ENCODE results near the gene CACNA1G. TPM values are rescaled to one million over a fixed set of nuclear protein-coding genes. Genes with fewer than 3 reads are reported as not detected.

CACNA1G gene
- total and polyA plus RNA-seq, 2 donors (not counting 3 experiments of a cell fraction or from before 2014, with no cell fraction given), result not detected

- dilution Hi-C loops (cut with MboI; ENCODE audit: extremely low pct_ligation_motif_present, low sequenced_read_pairs), result no loop called here
- intact Hi-C loops (cut with micrococcal nuclease), result no loop called here
These were observed 97.1 kb downstream of the CACNA1G start for GRCh38 chr17:50657627-50658026.

More at GRCh38 chr17:50657627-50658026, 97.1 kb downstream of the CACNA1G start:
- Histone ChIP-seq H3K9ac (replicated peaks; ENCODE audit: extremely low read depth, insufficient read depth, low read length) (no peak overlapping the region), H3K36me3 (ENCODE audit: control insufficient read depth in 2 of 2, extremely low read depth in 1 of 2, insufficient read depth in 2 of 2, low read length in 2 of 2) (no peaks in the 10 kb centered on the region), H3K27ac (ENCODE audit: insufficient read depth, low read depth, low read length) (no peak overlapping the region), H3K9me1 (replicated peaks; ENCODE audit: control insufficient read depth, extremely low read depth, insufficient read depth, low read length) (no peaks in the 10 kb centered on the region), H3K79me2 (ENCODE audit: control insufficient read depth, insufficient read depth, low read length) (no peaks in the 10 kb centered on the region), H4K20me1 (replicated peaks; ENCODE audit: control insufficient read depth, extremely low read depth, insufficient read depth, low read length) (no peaks in the 10 kb centered on the region), H3K4me1 (ENCODE audit: control insufficient read depth, extremely low read depth, insufficient read depth, low read length) (peaks cover 30% of the 10 kb centered on the region), H3K27me3 (ENCODE audit: control insufficient read depth in 2 of 2, insufficient read depth in 2 of 2, low read length in 2 of 2) (no peaks in the 10 kb centered on the region), H2AFZ (ENCODE audit: low read depth, low read length) (no peak overlapping the region), H3K9me3 (replicated peaks; ENCODE audit: control insufficient read depth, insufficient read depth, low read length) (no peaks in the 10 kb centered on the region), H3K4me3 (replicated peaks in 1 of 3; ENCODE audit: insufficient read depth in 1 of 3, low read depth in 1 of 3, low read length in 3 of 3) (no peak overlapping the region), H3K4me2 (ENCODE audit: insufficient read depth, low read length) (no peak overlapping the region)
- TF ChIP-seq FOS (IDR thresholded peaks at IDR 0.05; ENCODE audit: borderline replicate concordance, insufficient read depth, low read length), result no peak
- TF ChIP-seq JUN (IDR thresholded peaks at IDR 0.05; ENCODE audit: borderline replicate concordance, insufficient read depth, insufficient read length, low read depth), result no peak
- TF ChIP-seq MYC (IDR thresholded peaks at IDR 0.05; ENCODE audit: low read depth, low read length), result no peak
- TF ChIP-seq, protein P1, sequence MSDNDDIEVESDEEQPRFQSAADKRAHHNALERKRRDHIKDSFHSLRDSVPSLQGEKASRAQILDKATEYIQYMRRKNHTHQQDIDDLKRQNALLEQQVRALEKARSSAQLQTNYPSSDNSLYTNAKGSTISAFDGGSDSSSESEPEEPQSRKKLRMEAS (IDR thresholded peaks at IDR 0.05; ENCODE audit: insufficient read depth, insufficient read length), result no peak
- no peak for TF ChIP-seq POLR2AphosphoS5 (IDR thresholded peaks at IDR 0.05; ENCODE audit: insufficient read depth, low read depth, low read length)
- no peak for TF ChIP-seq POLR2A (IDR thresholded peaks at IDR 0.05; ENCODE audit: low read depth, low read length)
- TF ChIP-seq CTCF (IDR thresholded peaks at IDR 0.05; ENCODE audit: extremely low read depth in 1 of 2, insufficient read depth in 1 of 2, low read depth in 1 of 2, low read length in 2 of 2), result no peak
- no TSS peak for BruUV-seq (replicated peaks)
- FAIRE-seq, result no peak
- POLR2A ChIA-PET, result no interaction called here
- CTCF ChIA-PET, result no interaction called here
- no peak for DNase-seq (ENCODE audit: low read depth, low spot score)

All from endothelial cell of umbilical vein (primary cell).